Measurements from ENCODE around the gene SOX9. TPM values are rescaled to one million over a fixed set of nuclear protein-coding genes. Genes with fewer than 3 reads are reported as not detected.

The SOX9 gene
- total RNA-seq, 1 donor from 2014 or later: 14.6 TPM

GRCh38 chr17:72162569-72162968 lies 41.7 kb downstream of the SOX9 start:
- DNase-seq: no peak

- no peak for DNase-seq
Measured at GRCh38 chr17:72163474-72163873, 42.7 kb downstream of the SOX9 start.

- DNase-seq: no peak
Measured at GRCh38 chr17:72164158-72164739, 43.4 kb downstream of the SOX9 start.

- no peak for DNase-seq
Measured at GRCh38 chr17:72165192-72165866, 44.5 kb downstream of the SOX9 start.

GRCh38 chr17:72165867-72166439 lies 45.1 kb downstream of the SOX9 start:
- DNase-seq: no peak

- DNase-seq: no peak
Measured at GRCh38 chr17:72167593-72167992, 46.8 kb downstream of the SOX9 start.

GRCh38 chr17:72169823-72170222 lies 49.0 kb downstream of the SOX9 start:
- DNase-seq: no peak

- peak; percentile 59 for DNase-seq
Measured at GRCh38 chr17:72171703-72172667, 51.2 kb downstream of the SOX9 start.

- peak; percentile 80 for DNase-seq
Measured at GRCh38 chr17:72173499-72174116, 52.8 kb downstream of the SOX9 start.

- DNase-seq: no peak
Measured at GRCh38 chr17:72175263-72175662, 54.4 kb downstream of the SOX9 start.
